Left lung (tissue), 10 donors: ENCODE data around the gene ZNF480. TPM values are rescaled to one million over a fixed set of nuclear protein-coding genes. Genes with fewer than 3 reads are reported as not detected.
A peak's percentile ranks its signal among the peaks of the same experiment; 100 is the strongest.

ENCODE experiments used
- ATAC-seq: fragments of 200-7000 bp; cut with Tn5 transposase; one replicate; pipeline ENCODE4 v1.9.1; 2020; ENCODE audit warnings: moderate library complexity
- DNase-seq, 4 donors: peaks; one replicate each; pipeline ENCODE4 v3.0.0-alpha.2; 2013 to 2020
- H3K27ac ChIP-seq, 2 donors: fragments of 200-600 bp; sonication (generic) in 1 of 2; one replicate each; pipeline versions ENCODE4 v1.5.0 to v1.8.0; 2020 to 2021
- H3K27me3 ChIP-seq, 2 donors: fragments of 200-600 bp; sonication (generic) in 1 of 2; one replicate each; pipeline versions ENCODE4 v1.5.0 to v1.8.0; 2020 to 2021
- H3K36me3 ChIP-seq, 2 donors: fragments of 200-600 bp; sonication (generic) in 1 of 2; one replicate each; pipeline versions ENCODE4 v1.5.0 to v1.8.0; 2020 to 2021
- H3K4me1 ChIP-seq, 2 donors: fragments of 200-600 bp; one replicate each; pipeline ENCODE4 v1.8.0; 2021
- H3K4me3 ChIP-seq, 2 donors: fragments of 200-600 bp; sonication (generic) in 1 of 2; one replicate each; pipeline versions ENCODE4 v1.5.0 to v1.8.0; 2020 to 2021; ENCODE audit warnings: mild to moderate bottlenecking in 1 of 2
- H3K9me3 ChIP-seq, 2 donors: fragments of 200-600 bp; sonication (generic) in 1 of 2; one replicate each; pipeline versions ENCODE4 v1.5.0 to v1.8.0; 2020 to 2021
- CTCF ChIP-seq, 2 donors: fragments of 200-600 bp; sonication (generic) in 1 of 2; IDR thresholded peaks; one replicate each; pipeline versions ENCODE4 v1.5.0 to v1.8.0; 2021; ENCODE audit warnings: antibody characterized with exemption in 2 of 2
- intact Hi-C, 2 donors: fragments of 100-400 bp; cut with DNase I; formaldehyde crosslinking; loops; one replicate each; pipeline versions ENCODE4 v1.11.2 to v1.14.2; 2022
- polyA plus RNA-seq, 6 donors: library from polyadenylated mRNA; unstranded; fragments of 120-200 nt; gene quantifications; one replicate each; pipeline ENCODE4 v1.2.1, GENCODE V29; 2013; ENCODE audit not compliant: insufficient read length in 6 of 6
- total RNA-seq, 2 donors: library from RNA; stranded (reverse); fragmentation: NEBNext Ultra II Directional; extraction: Animal tissue kit (Norgen Biotek cat#: 25700); gene quantifications; one replicate each; pipeline ENCODE4 v1.2.1, GENCODE V29; 2021
- donor health status: DM: no; HTN: yes; CAD: no.
- donor health status: DM: no; HTN: no; CAD: no.

ZNF480 gene
- total and polyA plus RNA-seq, 8 donors, result 10.7 to 15.2 (median 13.6) TPM

GRCh38 chr19:52297601-52298364 is 814 bp downstream of the ZNF480 start:
- H3K9me3 ChIP-seq, result peaks cover 0 to 39% of the 10 kb centered on the region in 2 donors
- DNase-seq (peak in 1 of 4 donors; percentile 3), ATAC-seq (peak; percentile 2)
- intact Hi-C loops, result no loop called here
- H3K27ac ChIP-seq, result peak overlapping the region; percentile 82 to 88
- H3K4me3 ChIP-seq, result peak overlapping the region; percentile 62 to 77
- TF ChIP-seq CTCF (IDR thresholded peaks at IDR 0.05), result no peak
- peaks cover 0 to 36% of the 10 kb centered on the region in 2 donors for H3K36me3 ChIP-seq
- no peaks in the 10 kb centered on the region for H3K27me3 ChIP-seq
- H3K4me1 ChIP-seq, result peaks cover 3 to 17% of the 10 kb centered on the region in 2 donors

GRCh38 chr19:52307275-52307674 is 10.3 kb downstream of the ZNF480 start:
- no peak overlapping the region for H3K4me3 ChIP-seq
- no peaks in the 10 kb centered on the region for H3K4me1 ChIP-seq
- intact Hi-C loops, result no loop called here
- no peaks in the 10 kb centered on the region for H3K27me3 ChIP-seq
- H3K27ac ChIP-seq, result no peak overlapping the region
- no peak for TF ChIP-seq CTCF (IDR thresholded peaks at IDR 0.05)
- ATAC-seq (no peak), DNase-seq (no peak)
- peaks cover 0 to 99% of the 10 kb centered on the region in 2 donors for H3K36me3 ChIP-seq
- peaks cover 5 to 99% of the 10 kb centered on the region in 2 donors for H3K9me3 ChIP-seq

GRCh38 chr19:52322429-52322828 is 25.5 kb downstream of the ZNF480 start:
- no peak for TF ChIP-seq CTCF (IDR thresholded peaks at IDR 0.05)
- H3K36me3 ChIP-seq, result peaks cover 10 to 60% of the 10 kb centered on the region in 2 donors
- intact Hi-C loops, result no loop called here

GRCh38 chr19:52331757-52332156 is 34.8 kb downstream of the ZNF480 start:
- intact Hi-C loops, result no loop called here
- H3K4me1 ChIP-seq, result peaks cover 0 to 1% of the 10 kb centered on the region in 2 donors
- H3K27ac ChIP-seq, result no peak overlapping the region
- TF ChIP-seq CTCF (IDR thresholded peaks at IDR 0.05), result no peak
- H3K4me3 ChIP-seq, result no peak overlapping the region
- peaks cover 0 to 91% of the 10 kb centered on the region in 2 donors for H3K9me3 ChIP-seq
- no peaks in the 10 kb centered on the region for H3K36me3 ChIP-seq
- DNase-seq (no peak), ATAC-seq (no peak)
- H3K27me3 ChIP-seq, result no peaks in the 10 kb centered on the region

More at GRCh38 chr19:52322429-52322828, 25.5 kb downstream of the ZNF480 start:
- Histone ChIP-seq H3K9me3 (peaks cover 38 to 100% of the 10 kb centered on the region in 2 donors), H3K4me3 (no peak overlapping the region), H3K4me1 (no peaks in the 10 kb centered on the region), H3K27me3 (no peaks in the 10 kb centered on the region), H3K27ac (no peak overlapping the region)
- DNase-seq (no peak), ATAC-seq (no peak)

- no peak for TF ChIP-seq CTCF (IDR thresholded peaks at IDR 0.05)
- H3K36me3 ChIP-seq, result no peaks in the 10 kb centered on the region
- peak overlapping the region; percentile 74 to 80 for H3K4me3 ChIP-seq
- no peaks in the 10 kb centered on the region for H3K27me3 ChIP-seq
- peaks cover 0 to 57% of the 10 kb centered on the region in 2 donors for H3K9me3 ChIP-seq
- DNase-seq, result no peak
- peaks cover 0 to 7% of the 10 kb centered on the region in 2 donors for H3K4me1 ChIP-seq
- intact Hi-C loops, result no loop called here
- H3K27ac ChIP-seq, result peak overlapping the region in 1 of 2 donors; percentile 82
- peak; percentile 23 for ATAC-seq
Measured at GRCh38 chr19:52335768-52336116, 38.8 kb downstream of the ZNF480 start.
